GM19099 (cell line): ENCODE data around the gene TIAM2.

Experiments used
- POLR2A ChIP-seq: IDR thresholded peaks from 3 replicates; pipeline ENCODE4 v1.6.1; 2011; ENCODE audit warnings: low read depth; ENCODE audit not compliant: insufficient read length; ENCODE audit errors: extremely low read depth

The TIAM2 gene

DNA sequence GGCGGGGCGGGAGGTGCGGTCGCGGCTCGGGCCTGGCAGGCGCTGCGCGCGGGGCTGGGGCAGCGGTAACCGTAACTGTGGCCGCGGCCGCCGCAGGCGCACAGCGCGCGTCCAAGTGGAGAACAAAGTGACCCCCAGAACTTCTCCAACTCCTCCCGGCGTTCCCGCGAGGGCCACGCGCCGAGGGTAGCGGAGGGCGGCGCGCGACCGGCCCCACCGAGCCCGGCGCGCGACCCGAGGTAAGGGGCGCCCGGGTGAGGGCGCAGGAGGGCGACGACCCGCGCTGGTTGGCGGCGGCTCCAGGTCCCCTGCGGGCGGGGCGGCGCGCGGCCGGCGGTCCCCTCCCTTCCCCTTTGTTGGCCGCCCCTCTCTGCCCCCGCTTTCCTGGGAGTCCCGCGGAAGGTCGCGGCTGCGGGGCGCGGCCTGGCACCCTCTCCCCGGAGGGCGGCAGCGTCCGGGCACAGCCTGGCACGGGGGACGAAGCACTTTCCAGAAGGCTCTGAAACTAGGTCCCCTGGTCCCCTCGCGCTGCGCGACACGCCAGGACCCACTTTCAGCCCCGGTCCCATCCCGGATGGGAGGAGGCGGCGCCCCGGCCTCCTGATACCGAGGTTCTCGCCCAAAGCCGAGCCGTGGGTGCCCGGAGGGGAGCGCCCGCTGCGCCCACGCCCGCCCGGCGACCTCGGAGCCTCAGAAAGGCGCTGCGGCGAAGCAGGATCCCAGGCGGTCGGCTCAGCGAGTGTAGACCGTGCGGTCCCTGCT lies at the start of gene TIAM2:
TSS of gene TIAM2 (plus strand) at position 62 of the 762 bp plus-strand sequence. CDS start 133,909 bp downstream, outside the sequence.
- TF ChIP-seq POLR2A = no peak

DNA sequence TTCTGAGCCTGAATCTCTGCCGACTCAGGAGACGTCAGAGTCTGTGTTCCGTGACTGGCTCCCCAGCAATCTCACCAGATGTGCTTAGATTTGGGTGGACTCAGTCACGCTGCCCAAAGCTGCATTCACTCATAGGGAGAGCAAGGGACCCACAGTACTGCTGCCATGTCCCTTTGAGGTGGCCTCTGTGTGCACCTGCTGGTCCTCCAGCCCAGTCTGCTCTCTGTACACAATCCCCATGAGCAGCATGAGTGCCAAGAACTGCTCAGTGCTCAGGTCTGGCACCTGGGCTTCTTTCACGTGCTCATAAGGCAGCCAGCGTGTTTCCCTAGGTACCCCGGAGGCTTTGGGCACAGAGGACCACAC lies 44.2 kb upstream of the TIAM2 start:
- no peak for TF ChIP-seq POLR2A

DNA sequence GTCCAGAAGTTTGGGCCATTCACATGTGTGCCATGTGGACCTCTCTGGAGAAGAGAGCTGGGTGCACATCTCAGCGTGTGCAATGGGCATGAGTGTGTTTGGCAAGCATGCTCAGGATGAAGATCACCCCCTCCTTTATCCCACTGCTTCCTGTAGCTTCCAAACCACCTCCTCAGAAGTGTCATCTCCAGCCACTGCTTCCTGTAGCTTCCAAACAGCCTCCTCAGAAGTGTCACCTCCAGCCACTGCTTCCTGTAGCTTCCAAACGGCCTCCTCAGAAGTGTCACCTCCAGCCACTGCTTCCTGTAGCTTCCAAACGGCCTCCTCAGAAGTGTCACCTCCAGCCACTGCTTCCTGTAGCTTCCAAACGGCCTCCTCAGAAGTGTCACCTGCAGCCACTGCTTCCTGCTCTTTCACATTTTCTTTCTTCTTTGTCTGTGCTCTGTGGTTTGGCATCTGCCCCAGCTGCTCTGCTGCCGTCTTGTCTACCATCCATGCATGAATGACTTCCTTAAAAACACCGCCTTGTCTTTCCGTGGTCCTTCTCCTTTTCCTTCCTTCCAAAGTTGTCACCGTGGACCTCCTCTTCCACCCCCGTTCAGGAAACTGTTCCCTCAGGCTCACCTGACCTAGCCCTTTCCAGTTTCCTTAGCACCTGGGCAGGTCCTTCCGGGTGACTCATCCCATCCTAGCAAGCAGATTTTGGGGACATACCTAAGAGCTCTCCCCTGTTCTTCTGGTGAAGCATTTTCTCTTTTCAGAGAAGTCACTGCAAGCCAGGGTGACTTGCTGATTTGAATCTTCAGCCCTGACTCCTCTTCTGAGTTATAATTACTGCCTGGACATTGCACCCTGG lies 43.5 kb upstream of the TIAM2 start:
- no peak for TF ChIP-seq POLR2A

DNA sequence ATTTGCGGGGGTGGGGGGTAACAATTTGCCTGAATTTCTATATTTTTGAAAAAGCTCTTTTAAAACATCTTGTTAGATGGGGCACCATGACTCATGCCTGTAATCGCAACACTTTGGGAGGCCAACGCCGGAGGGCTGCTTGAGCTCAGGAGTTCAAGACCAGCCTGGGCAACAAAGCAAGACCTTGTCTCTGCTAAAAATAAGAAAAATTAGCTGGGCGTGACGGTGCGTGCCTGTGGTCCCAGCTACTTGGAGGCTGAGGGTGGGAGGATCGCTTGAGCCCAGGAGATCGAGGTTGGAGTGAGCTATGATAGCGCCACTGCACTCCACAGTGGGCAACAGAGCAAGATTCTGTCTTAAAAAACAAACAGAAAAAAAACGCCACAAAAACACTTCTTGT lies 41.5 kb upstream of the TIAM2 start:
- no peak for TF ChIP-seq POLR2A

DNA sequence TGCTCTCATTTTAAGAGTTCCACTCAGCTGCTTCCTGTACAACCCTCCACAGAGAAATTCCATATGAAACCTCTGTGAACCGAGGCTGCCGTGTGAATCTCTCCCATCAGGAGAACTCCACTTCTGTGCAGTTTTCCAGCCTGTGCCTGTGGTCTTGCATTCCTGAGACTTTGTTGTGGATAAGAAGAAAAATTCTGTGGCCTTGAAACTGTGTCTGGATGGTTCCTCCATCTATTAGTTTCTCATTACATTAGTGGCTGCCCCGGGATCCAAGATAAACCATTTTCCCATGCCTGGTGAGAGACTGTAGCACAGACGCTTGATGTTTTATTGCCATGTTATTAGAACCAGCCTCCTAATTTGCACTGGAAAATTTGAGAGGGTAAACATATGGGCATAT lies 40.8 kb upstream of the TIAM2 start:
- no peak for TF ChIP-seq POLR2A

DNA sequence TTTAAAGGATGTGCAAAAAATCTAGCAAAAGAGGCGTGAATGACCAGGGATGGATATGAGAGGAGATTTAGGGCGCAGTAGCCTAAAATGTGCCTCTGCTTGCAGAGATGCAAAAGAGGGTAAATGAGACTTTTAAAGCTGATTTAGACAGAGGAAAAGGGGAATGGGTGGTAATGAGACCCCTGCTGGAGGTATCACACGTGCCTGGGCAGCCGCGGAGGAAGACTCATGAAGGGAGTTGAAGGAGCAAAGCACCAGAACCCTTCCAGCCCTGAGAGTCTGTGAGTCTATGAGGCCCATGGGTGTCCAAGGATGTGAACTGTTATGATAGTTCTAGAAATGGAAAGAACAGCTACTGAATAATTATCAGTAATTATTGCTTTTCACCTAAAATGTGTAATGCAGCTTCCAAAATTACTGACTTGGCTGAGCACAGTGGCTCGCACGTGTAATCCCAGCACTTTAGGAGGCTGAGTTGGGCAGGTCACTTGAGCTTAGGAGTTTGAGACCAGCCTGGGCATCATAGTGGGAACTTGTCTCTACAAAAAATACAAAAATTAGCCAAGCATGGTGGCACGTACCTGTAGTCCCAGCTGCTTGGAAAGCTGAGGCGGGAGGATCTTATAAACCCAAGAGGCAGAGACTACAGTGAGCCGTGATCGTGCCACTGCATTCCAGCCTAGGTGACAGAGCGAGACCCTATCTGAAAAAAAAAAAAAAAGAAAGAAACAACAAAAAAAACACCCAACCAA lies 38.2 kb upstream of the TIAM2 start:
- no peak for TF ChIP-seq POLR2A

DNA sequence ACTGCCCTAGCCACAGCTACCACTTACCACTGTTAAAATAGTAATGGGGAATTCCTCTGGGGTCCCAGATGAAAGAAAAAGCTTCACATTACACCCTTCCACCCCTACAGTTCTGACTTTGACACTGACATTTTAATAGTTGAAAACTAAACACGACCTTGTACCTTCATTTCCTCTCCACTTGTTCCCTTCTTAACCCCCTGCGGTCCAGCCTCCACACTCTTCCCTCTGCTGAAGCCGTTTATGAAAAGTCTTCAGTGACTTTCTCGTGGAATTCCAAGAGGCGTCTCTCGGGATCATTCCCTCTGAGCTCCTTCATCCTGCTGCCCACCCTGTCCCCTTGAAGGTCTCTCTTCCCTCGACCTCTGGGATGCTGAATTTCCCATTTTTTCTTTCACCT lies 36.6 kb upstream of the TIAM2 start:
- TF ChIP-seq POLR2A = no peak

DNA sequence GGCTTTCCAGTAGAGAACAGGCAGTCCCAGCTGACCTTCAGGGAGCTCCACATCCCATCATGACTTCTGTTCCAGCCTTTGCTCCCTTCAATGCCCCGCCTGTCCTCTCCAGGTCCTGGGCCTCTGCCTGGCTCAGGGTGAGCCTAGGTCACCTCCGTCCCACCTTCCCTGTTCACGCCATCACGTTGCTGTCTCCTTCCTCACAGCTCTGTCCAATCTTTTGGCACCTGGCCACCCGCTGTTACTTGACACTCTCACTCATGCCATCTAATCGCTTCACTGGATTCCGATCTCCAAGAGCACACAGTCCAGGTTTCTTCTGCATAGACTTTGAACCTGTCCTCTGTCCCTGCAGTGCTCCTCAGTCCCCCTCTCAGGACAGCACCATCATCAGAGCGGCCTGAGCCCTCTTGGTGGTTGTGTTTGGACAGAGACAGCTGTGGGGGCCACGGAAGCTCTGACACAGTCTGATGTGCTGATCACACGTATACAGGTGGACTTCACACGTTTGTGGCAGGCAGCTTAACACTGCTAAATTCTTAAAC lies 34.7 kb upstream of the TIAM2 start:
- no peak for TF ChIP-seq POLR2A

DNA sequence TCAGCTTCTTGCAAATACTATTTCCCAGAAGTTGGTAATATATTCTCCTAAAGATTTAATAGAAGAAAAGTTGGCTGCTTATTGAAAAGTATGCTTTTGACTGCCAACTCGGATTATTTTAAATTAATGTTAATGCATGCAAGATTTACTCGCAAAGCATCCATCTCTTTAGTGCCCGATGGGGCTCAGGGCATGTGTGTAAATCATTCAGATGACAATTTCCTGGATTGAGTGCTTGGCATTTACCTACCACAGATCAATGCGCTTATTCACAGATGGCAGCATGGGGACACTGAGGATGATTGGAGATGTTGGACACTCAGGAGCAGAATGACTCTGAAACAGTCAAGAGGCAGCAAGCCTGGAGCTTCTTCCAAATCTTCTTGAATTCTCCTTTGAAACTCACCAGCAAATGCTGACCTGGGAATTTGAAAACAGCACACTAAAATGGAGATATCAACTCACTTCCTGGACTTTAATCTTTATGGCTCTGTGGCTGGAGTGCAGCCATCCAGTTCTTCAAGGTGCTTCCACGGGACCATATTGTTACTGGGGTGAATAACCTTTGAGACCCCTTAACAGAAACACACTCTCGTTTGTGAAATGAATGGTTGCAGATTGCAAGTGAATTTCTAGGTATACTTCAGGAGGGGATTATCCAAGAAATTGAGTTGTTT lies 34.1 kb upstream of the TIAM2 start:
- no peak for TF ChIP-seq POLR2A

DNA sequence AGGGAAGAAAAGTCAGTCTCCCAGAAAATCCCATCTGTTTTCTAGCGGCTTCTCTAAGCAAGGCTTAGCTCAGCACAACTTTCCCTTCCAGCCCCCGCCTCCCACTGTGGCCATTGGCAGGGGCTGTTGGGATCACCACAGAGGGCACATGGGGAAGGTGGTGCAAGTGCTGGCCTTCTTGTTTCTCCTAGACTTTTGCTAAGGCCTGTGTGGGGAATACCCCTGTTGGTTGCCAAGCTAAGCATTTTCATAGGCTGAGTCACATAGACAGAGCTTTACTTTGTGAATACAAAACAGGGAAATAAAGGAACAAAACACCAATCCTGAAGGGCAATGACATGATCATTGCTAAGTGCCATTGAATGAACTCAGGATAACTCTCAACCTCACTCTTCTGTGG lies 32.4 kb upstream of the TIAM2 start:
- TF ChIP-seq POLR2A = no peak

DNA sequence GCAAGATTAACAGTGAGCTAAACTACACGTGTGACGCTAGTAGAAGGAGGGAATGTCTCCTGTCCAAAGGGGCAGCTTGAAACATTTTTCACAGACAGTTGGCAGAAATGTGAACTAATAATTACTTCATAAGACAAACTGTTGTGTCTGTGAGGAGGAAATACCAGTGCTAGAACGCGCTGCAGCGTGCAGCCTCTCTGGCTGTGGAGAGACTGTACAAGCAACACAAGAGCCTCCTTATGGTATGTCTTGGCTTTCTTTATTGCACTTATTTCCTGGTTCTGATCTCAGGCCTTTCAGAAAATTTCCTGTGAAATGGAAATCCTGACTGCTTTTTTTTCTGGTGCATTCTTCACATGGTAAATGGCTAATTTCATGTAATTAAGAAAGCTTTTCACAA lies 25.3 kb upstream of the TIAM2 start:
- TF ChIP-seq POLR2A = no peak

DNA sequence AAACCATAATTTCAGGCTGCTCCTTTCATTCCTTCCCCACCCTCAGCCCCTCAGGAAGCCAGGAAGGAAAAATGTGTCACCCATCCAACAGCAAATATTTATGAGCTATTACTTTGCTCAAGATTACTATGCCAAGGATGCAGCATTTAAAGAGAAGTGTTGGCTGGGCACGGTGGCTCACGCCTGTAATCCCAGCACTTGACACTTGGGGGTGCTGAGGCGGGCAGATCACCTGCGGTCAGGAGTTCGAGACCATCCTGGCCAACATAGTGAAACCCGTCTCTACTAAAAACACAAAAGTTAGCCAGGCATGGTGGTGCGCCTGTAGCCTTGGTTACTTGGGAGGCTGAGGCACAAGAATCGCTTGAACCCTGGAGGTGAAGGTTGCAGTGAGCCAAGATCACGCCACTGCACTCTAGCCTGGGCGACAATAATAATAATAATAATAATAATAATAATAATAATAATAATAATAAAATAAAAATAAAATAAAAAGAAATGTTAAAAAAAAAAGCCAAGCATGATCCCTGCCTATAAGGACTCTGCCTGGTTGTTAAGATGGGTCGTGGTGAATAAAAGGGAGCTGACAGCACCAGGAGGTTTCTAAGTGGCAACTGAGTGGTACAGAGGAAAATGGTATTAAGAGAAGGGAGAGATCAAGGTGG lies 20.5 kb upstream of the TIAM2 start:
- no peak for TF ChIP-seq POLR2A

DNA sequence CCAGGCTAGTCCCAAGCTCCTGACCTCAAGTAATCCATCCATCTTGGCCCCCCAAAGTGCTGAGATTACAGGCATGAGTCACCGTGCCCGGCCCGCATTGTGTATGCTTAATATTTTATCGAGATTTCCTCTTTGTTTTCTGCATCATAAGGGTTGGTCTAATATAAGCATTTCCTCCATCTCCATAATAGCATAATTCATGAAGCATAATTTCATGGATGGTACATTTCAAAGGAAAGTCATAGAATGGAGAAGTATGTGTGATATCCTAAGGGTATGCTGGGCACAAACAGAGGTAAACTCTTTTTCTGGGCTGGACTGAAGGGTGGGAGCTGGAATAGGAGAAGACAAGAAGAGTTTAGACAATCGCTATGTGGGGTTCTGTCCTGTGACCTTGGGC lies 17.5 kb upstream of the TIAM2 start:
- no peak for TF ChIP-seq POLR2A
